H9 (cell line): ENCODE measurements around the gene CALHM3. TPM values are rescaled to one million over a fixed set of nuclear protein-coding genes. Genes with fewer than 3 reads are reported as not detected.
"Not testable (repeated sequence)": the region's sequence is repeated elsewhere in the genome, so short reads cannot be mapped to it uniquely, and the experiment has no call there.

ENCODE experiments used
- DNase-seq: peaks from one replicate; pipeline ENCODE4 v3.0.0-alpha.2; 2017
- H2AFZ ChIP-seq: one replicate; pipeline ENCODE4 v1.6.1; 2013; ENCODE audit warnings: mild to moderate bottlenecking, low read length, control low read depth, moderate library complexity
- H2AK5ac ChIP-seq: 2 replicates; pipeline ENCODE4 v1.6.1; 2013; ENCODE audit warnings: low read length, control low read depth, mixed read lengths; ENCODE audit not compliant: insufficient read length
- H2BK120ac ChIP-seq: one replicate; pipeline ENCODE4 v1.6.1; 2013; ENCODE audit warnings: low read depth, mild to moderate bottlenecking, low read length, control low read depth, inconsistent platforms; ENCODE audit not compliant: poor library complexity, severe bottlenecking
- H2BK12ac ChIP-seq: 2 replicates; pipeline ENCODE4 v1.6.1; 2013; ENCODE audit warnings: low read length, control low read depth, mixed read lengths, low read depth; ENCODE audit not compliant: insufficient read length
- H2BK15ac ChIP-seq: 2 replicates; pipeline ENCODE4 v1.6.1; 2013; ENCODE audit warnings: low read depth, low read length, control low read depth
- H2BK20ac ChIP-seq: one replicate; pipeline ENCODE4 v1.6.1; 2013; ENCODE audit warnings: low read depth, mild to moderate bottlenecking, low read length, control low read depth, inconsistent platforms; ENCODE audit not compliant: poor library complexity, severe bottlenecking
- H2BK5ac ChIP-seq: 2 replicates; pipeline ENCODE4 v1.6.1; 2013; ENCODE audit warnings: low read length, control low read depth, mixed read lengths; ENCODE audit not compliant: insufficient read length
- H3K14ac ChIP-seq: 2 replicates; pipeline ENCODE4 v1.6.1; 2013; ENCODE audit warnings: low read length, control low read depth; ENCODE audit not compliant: insufficient read depth
- H3K18ac ChIP-seq: 2 replicates; pipeline ENCODE4 v1.6.1; 2013; ENCODE audit warnings: low read depth, mild to moderate bottlenecking, mixed read lengths, low read length, control low read depth; ENCODE audit not compliant: insufficient read length
- H3K23ac ChIP-seq: 2 replicates; pipeline ENCODE4 v1.6.1; 2013; ENCODE audit warnings: low read length, control low read depth, mixed read lengths, low read depth; ENCODE audit not compliant: insufficient read length
- H3K23me2 ChIP-seq: 2 replicates; pipeline ENCODE4 v1.6.1; 2013; ENCODE audit warnings: low read depth, mild to moderate bottlenecking, mixed read lengths, low read length, control low read depth; ENCODE audit not compliant: insufficient read length, poor library complexity, severe bottlenecking
- H3K27ac ChIP-seq: 2 replicates; pipeline ENCODE4 v1.5.1; 2013; ENCODE audit warnings: low read length, control low read depth, mixed read lengths, low read depth; ENCODE audit not compliant: insufficient read length
- H3K27me3 ChIP-seq: 2 replicates; pipeline ENCODE4 v1.6.1; 2013; ENCODE audit warnings: low read length, control low read depth, inconsistent platforms; ENCODE audit not compliant: insufficient read depth
- H3K4ac ChIP-seq: 2 replicates; pipeline ENCODE4 v1.6.1; 2013; ENCODE audit warnings: low read depth, mild to moderate bottlenecking, control low read depth, inconsistent platforms, low read length, moderate library complexity
- H3K4me1 ChIP-seq: 2 replicates; pipeline ENCODE4 v1.6.1; 2013; ENCODE audit warnings: low read length, control low read depth, inconsistent platforms; ENCODE audit not compliant: insufficient read depth
- H3K4me2 ChIP-seq: 2 replicates; pipeline ENCODE4 v1.6.1; 2013; ENCODE audit warnings: low read length, control low read depth, mixed read lengths; ENCODE audit not compliant: insufficient read length, insufficient read depth
- H3K56ac ChIP-seq: 2 replicates; pipeline ENCODE4 v1.6.1; 2013; ENCODE audit warnings: low read depth, mild to moderate bottlenecking, mixed read lengths, low read length, control low read depth; ENCODE audit not compliant: insufficient read length
- H3K79me1 ChIP-seq: 2 replicates; pipeline ENCODE4 v1.6.1; 2013; ENCODE audit warnings: low read depth, mild to moderate bottlenecking, moderate library complexity, low read length, control low read depth, inconsistent platforms; ENCODE audit not compliant: insufficient read depth, poor library complexity, severe bottlenecking
- H3K79me2 ChIP-seq: 2 replicates; pipeline ENCODE4 v1.6.1; 2013; ENCODE audit warnings: low read length, control low read depth, inconsistent platforms; ENCODE audit not compliant: insufficient read depth
- H3K9ac ChIP-seq: 2 replicates; pipeline ENCODE4 v1.6.1; 2013; ENCODE audit warnings: low read length, control low read depth, mixed read lengths; ENCODE audit not compliant: insufficient read length; ENCODE audit errors: extremely low read depth
- H3K9me3 ChIP-seq: one replicate; pipeline ENCODE4 v1.6.1; 2013; ENCODE audit warnings: low read depth, low read length, inconsistent platforms; ENCODE audit not compliant: control insufficient read depth
- H3T11ph ChIP-seq: one replicate; pipeline ENCODE4 v1.6.1; 2013; ENCODE audit warnings: mild to moderate bottlenecking, low read length, control low read depth, inconsistent platforms
- H4K20me1 ChIP-seq: one replicate; pipeline ENCODE4 v1.6.1; 2013; ENCODE audit not compliant: control insufficient read depth, insufficient read length, insufficient read depth
- H4K5ac ChIP-seq: 2 replicates; pipeline ENCODE4 v1.6.1; 2013; ENCODE audit warnings: low read depth, mild to moderate bottlenecking, mixed read lengths, low read length, control low read depth; ENCODE audit not compliant: insufficient read length
- H4K8ac ChIP-seq: replicated peaks from 2 replicates; pipeline ENCODE4 v1.6.1; 2013; ENCODE audit warnings: low read length, control low read depth, mixed read lengths, low read depth; ENCODE audit not compliant: insufficient read length
- H4K91ac ChIP-seq: 2 replicates; pipeline ENCODE4 v1.6.1; 2013; ENCODE audit warnings: low read depth, mild to moderate bottlenecking, moderate library complexity, mixed read lengths, low read length, control low read depth; ENCODE audit not compliant: insufficient read length
- H3K27ac Mint-ChIP-seq, 3 experiments: 2 replicates in 2 of 3; 3 replicates in 1 of 3; pipeline ENCODE4 v1.8.0; 2020 to 2021; ENCODE audit warnings: mixed read lengths in 3 of 3, mild to moderate bottlenecking in 1 of 3, moderate library complexity in 1 of 3
- H3K27me3 Mint-ChIP-seq: 2 replicates; pipeline ENCODE4 v1.8.0; 2021; ENCODE audit warnings: low read depth, mild to moderate bottlenecking, moderate library complexity, mixed read lengths
- H3K36me3 Mint-ChIP-seq, 3 experiments: 2 replicates in 2 of 3; 3 replicates in 1 of 3; pipeline ENCODE4 v1.8.0; 2020 to 2021; ENCODE audit warnings: low read depth in 3 of 3, mixed read lengths in 3 of 3; ENCODE audit not compliant: insufficient read depth in 1 of 3
- H3K4me1 Mint-ChIP-seq, 2 experiments: 2 replicates each; pipeline ENCODE4 v1.8.0; 2020; ENCODE audit warnings: mixed read lengths in 2 of 2
- H3K4me3 Mint-ChIP-seq, 2 experiments: 2 replicates in 1 of 2; 3 replicates in 1 of 2; pipeline ENCODE4 v1.8.0; 2020 to 2021; ENCODE audit warnings: mild to moderate bottlenecking in 2 of 2, mixed read lengths in 2 of 2, moderate library complexity in 1 of 2
- H3K9me3 Mint-ChIP-seq, 2 experiments: 2 replicates in 1 of 2; 3 replicates in 1 of 2; pipeline ENCODE4 v1.8.0; 2020; ENCODE audit warnings: mild to moderate bottlenecking in 2 of 2, mixed read lengths in 2 of 2, moderate library complexity in 1 of 2
- CTCF ChIP-seq: fragments of 200-600 bp; sonication (generic); conservative IDR thresholded peaks from 3 replicates; pipeline ENCODE4 v1.8.0; 2021; ENCODE audit warnings: antibody characterized with exemption, mild to moderate bottlenecking
- WGBS: extraction: QIAGEN DNeasy Blood & Tissue Kit; methylation state at CpG from one replicate; pipeline ENCODE4 v1.1.7; 2013; ENCODE audit warnings: missing lambda C conversion rate, low lambda C conversion rate, mixed read lengths; ENCODE audit not compliant: insufficient read length; ENCODE audit errors: extremely low coverage; 5-methylcytosine and 5-hydroxymethylcytosine counted together
- total RNA-seq: library from RNA; stranded (reverse); gene quantifications from 2 replicates; pipeline ENCODE4 v1.2.1, GENCODE V29; 2021

Gene CALHM3
- total RNA-seq, 1 experiment from 2014 or later, result not detected

- no peak overlapping the region for H2BK20ac ChIP-seq
- H3K4me2 ChIP-seq, result no peak overlapping the region
- H3K9me3 ChIP-seq, result no peaks in the 10 kb centered on the region
- H2BK12ac ChIP-seq, result no peak overlapping the region
- H3K27ac ChIP-seq, result no peak overlapping the region
- no peak overlapping the region for H2BK15ac ChIP-seq
- H3K79me1 ChIP-seq, result no peaks in the 10 kb centered on the region
- H3K23ac ChIP-seq, result no peak overlapping the region
- Mint-ChIP-seq H3K27me3 (no peaks in the 10 kb centered on the region), H3K4me3 (no peak overlapping the region), H3K27ac (no peak overlapping the region), H3K36me3 (peaks cover 0 to 6% (median 0%) of the 10 kb centered on the region in 3 experiments; a peak in 2 of 7 replicates), H3K9me3 (peaks cover 9 to 18% of the 10 kb centered on the region in 2 experiments; a peak in 4 of 5 replicates), H3K4me1 (peaks cover 20 to 30% of the 10 kb centered on the region in 2 experiments)
- no peak overlapping the region for H3K18ac ChIP-seq
- H4K5ac ChIP-seq, result no peak overlapping the region
- TF ChIP-seq CTCF, result no peak
- no peaks in the 10 kb centered on the region for H3K79me2 ChIP-seq
- no peak overlapping the region for H2BK120ac ChIP-seq
- H4K91ac ChIP-seq, result no peak overlapping the region
- no peak for DNase-seq
- no peak overlapping the region for H2AK5ac ChIP-seq
- no peak overlapping the region for H3K4ac ChIP-seq
- H3K27me3 ChIP-seq, result no peaks in the 10 kb centered on the region
- H4K8ac ChIP-seq, result no peak overlapping the region
- H3K14ac ChIP-seq, result no peak overlapping the region
- WGBS, result no CpG with 5 or more reads among the region's 4 CpGs
- no peak overlapping the region for H3K56ac ChIP-seq
- no peak overlapping the region for H3T11ph ChIP-seq
- H3K9ac ChIP-seq, result no peak overlapping the region
- H4K20me1 ChIP-seq, result no peaks in the 10 kb centered on the region
- H2BK5ac ChIP-seq, result no peak overlapping the region
- no peak overlapping the region for H2AFZ ChIP-seq
- no peaks in the 10 kb centered on the region for H3K23me2 ChIP-seq
- H3K4me1 ChIP-seq, result no peaks in the 10 kb centered on the region
Observed at GRCh38 chr10:103523683-103524082, 44.6 kb upstream of the CALHM3 start.

GRCh38 chr10:103522006-103522405 lies 43.0 kb upstream of the CALHM3 start:
- not testable (repeated sequence) for H2BK20ac ChIP-seq, H3K79me2 ChIP-seq, H3K18ac ChIP-seq, H3K4me3 Mint-ChIP-seq, H2BK15ac ChIP-seq, H3K27me3 Mint-ChIP-seq, H2BK12ac ChIP-seq, H3K4me1 ChIP-seq, H3K23ac ChIP-seq, H3K14ac ChIP-seq, H4K91ac ChIP-seq, H3K4ac ChIP-seq, H3K79me1 ChIP-seq, H3K9me3 ChIP-seq, DNase-seq, H3K27me3 ChIP-seq, H2AK5ac ChIP-seq, H3K56ac ChIP-seq, H4K5ac ChIP-seq, H2BK5ac ChIP-seq, H4K8ac ChIP-seq, H2BK120ac ChIP-seq, H3K36me3 Mint-ChIP-seq, H3K27ac ChIP-seq, H3K9ac ChIP-seq, H3K23me2 ChIP-seq, H3T11ph ChIP-seq, H4K20me1 ChIP-seq, H2AFZ ChIP-seq, H3K4me2 ChIP-seq
- Mint-ChIP-seq H3K9me3 (peaks cover 8 to 15% of the 10 kb centered on the region in 2 experiments; a peak in 4 of 5 replicates), H3K4me1 (peaks cover 16 to 23% of the 10 kb centered on the region in 2 experiments), H3K27ac (peak overlapping the region in 1 of 3 experiments; percentile 24; a peak in 4 of 7 replicates)
- WGBS, result no CpG with 5 or more reads among the region's 7 CpGs
